Body of pancreas (tissue), 4 donors: ENCODE data around the gene SCIN. TPM values are rescaled to one million over a fixed set of nuclear protein-coding genes. Genes with fewer than 3 reads are reported as not detected.
"Not testable (repeated sequence)": the region's sequence is repeated elsewhere in the genome, so short reads cannot be mapped to it uniquely, and the experiment has no call there.

Experiments used
- ATAC-seq: fragments of 150-250 bp; one replicate; pipeline ENCODE4 v1.9.1; 2016
- DNase-seq, 4 donors: peaks; one replicate each; pipeline ENCODE4 v3.0.0-alpha.2; 2019
- H3K27ac ChIP-seq, 4 donors: fragments of 200-600 bp; sonication (generic); 1 replicate in 3 of 4; 2 replicates in 1 of 4; pipeline versions ENCODE4 v1.5.1 to v1.6.1; 2016 to 2019; ENCODE audit warnings: mild to moderate bottlenecking in 1 of 4, mixed read lengths in 1 of 4, moderate library complexity in 1 of 4
- H3K27me3 ChIP-seq, 2 donors: fragments of 200-600 bp; sonication (generic); one replicate each; pipeline ENCODE4 v1.6.0; 2016; ENCODE audit warnings: mild to moderate bottlenecking in 1 of 2
- H3K36me3 ChIP-seq, 2 donors: fragments of 200-600 bp; sonication (generic); replicated peaks in 1 of 2; 2 replicates each; pipeline ENCODE4 v1.5.1; 2016; ENCODE audit warnings: low read depth in 2 of 2; ENCODE audit not compliant: insufficient read depth in 1 of 2
- H3K4me1 ChIP-seq: fragments of 200-600 bp; sonication (generic); one replicate; pipeline ENCODE4 v1.6.0; 2016
- H3K4me3 ChIP-seq, 2 donors: fragments of 200-600 bp; sonication (generic); 1 replicate in 1 of 2; 2 replicates in 1 of 2; pipeline ENCODE4 v1.5.1; 2016 to 2019
- H3K9me3 ChIP-seq, 3 donors: fragments of 200-600 bp; sonication (generic); 1 replicate in 2 of 3; 2 replicates in 1 of 3; pipeline ENCODE4 v1.5.1; 2016
- CTCF ChIP-seq, 7 experiments: fragments of 450-650 bp in 4 of 7; fragments of 200-600 bp in 3 of 7; sonication (generic) in 3 of 7; IDR thresholded peaks; one replicate each; pipeline ENCODE4 v1.5.1; 2016 to 2019; ENCODE audit warnings: antibody characterized with exemption in 7 of 7
- POLR2A ChIP-seq, 3 donors: fragments of 450-650 bp; IDR thresholded peaks; one replicate each; pipeline ENCODE4 v1.6.1; 2016; ENCODE audit warnings: antibody characterized with exemption in 3 of 3, mild to moderate bottlenecking in 2 of 3
- WGBS, 2 donors: methylation state at CpG; one replicate each; pipeline ENCODE4 v1.1.5; 2017; 5-methylcytosine and 5-hydroxymethylcytosine counted together
- intact Hi-C: fragments of 100-400 bp; cut with DNase I; formaldehyde crosslinking; loops from one replicate; pipeline ENCODE4 v1.15.1; 2023
- total RNA-seq, 2 donors: library from RNA; depleted of rRNA; stranded (reverse); fragments of >200 nt; gene quantifications; one replicate each; pipeline ENCODE4 v1.1.0, GENCODE V29; 2016

Gene SCIN
- total RNA-seq, 2 donors from 2014 or later = 1.3 TPM; not detected in 1

GRCh38 chr7:12641196-12641595, 70.7 kb downstream of the SCIN start:
- H3K27me3 ChIP-seq = no peaks in the 10 kb centered on the region
- H3K4me1 ChIP-seq = peaks cover 5% of the 10 kb centered on the region
- intact Hi-C loops = loop anchor here (5.0 kb wide), 1 partner anchor 626 kb away; no protein-coding TSS in a partner anchor
- ATAC-seq = no peak
- no peak for TF ChIP-seq POLR2A (IDR thresholded peaks at IDR 0.05)
- TF ChIP-seq CTCF (IDR thresholded peaks at IDR 0.05) = no peak
- 51 to 78% methylated on average over 2 to 3 of the region's 3 CpGs for WGBS, 2 donors
- no peak for DNase-seq
- no peaks in the 10 kb centered on the region for H3K36me3 ChIP-seq
- H3K4me3 ChIP-seq = no peak overlapping the region
- H3K27ac ChIP-seq = no peak overlapping the region
- no peaks in the 10 kb centered on the region for H3K9me3 ChIP-seq

- WGBS, 2 donors = 76 to 86% methylated on average over 5 of the region's 5 CpGs
- H3K9me3 ChIP-seq = no peaks in the 10 kb centered on the region
- H3K4me1 ChIP-seq = peaks cover 5% of the 10 kb centered on the region
- H3K4me3 ChIP-seq = no peak overlapping the region
- ATAC-seq (no peak), DNase-seq (no peak)
- H3K27me3 ChIP-seq = no peaks in the 10 kb centered on the region
- no peak for TF ChIP-seq CTCF (IDR thresholded peaks at IDR 0.05)
- no peak for TF ChIP-seq POLR2A (IDR thresholded peaks at IDR 0.05)
- no peak overlapping the region for H3K27ac ChIP-seq
- intact Hi-C loops = loop anchor here (5.0 kb wide), 1 partner anchor 625 kb away; no protein-coding TSS in a partner anchor
- no peaks in the 10 kb centered on the region for H3K36me3 ChIP-seq
Observed at GRCh38 chr7:12642508-12642907, 72.0 kb downstream of the SCIN start.

GRCh38 chr7:12643001-12643643, 72.6 kb downstream of the SCIN start:
- Histone ChIP-seq H3K4me1 (peaks cover 4% of the 10 kb centered on the region), H3K36me3 (no peaks in the 10 kb centered on the region), H3K9me3 (no peaks in the 10 kb centered on the region), H3K27ac (no peak overlapping the region), H3K4me3 (no peak overlapping the region), H3K27me3 (no peaks in the 10 kb centered on the region)
- ATAC-seq (no peak), DNase-seq (no peak)
- intact Hi-C loops = loop anchor here (5.0 kb wide), 1 partner anchor 624 kb away; no protein-coding TSS in a partner anchor
- TF ChIP-seq POLR2A (IDR thresholded peaks at IDR 0.05) (no peak), CTCF (IDR thresholded peaks at IDR 0.05) (no peak)
- WGBS, 2 donors = 71 to 76% methylated on average over 3 of the region's 3 CpGs

GRCh38 chr7:12643644-12644043, 73.1 kb downstream of the SCIN start:
- Histone ChIP-seq H3K4me3 (no peak overlapping the region), H3K27ac (no peak overlapping the region), H3K36me3 (no peaks in the 10 kb centered on the region), H3K4me1 (no peaks in the 10 kb centered on the region), H3K27me3 (no peaks in the 10 kb centered on the region), H3K9me3 (no peaks in the 10 kb centered on the region)
- DNase-seq (no peak), ATAC-seq (no peak)
- TF ChIP-seq CTCF (IDR thresholded peaks at IDR 0.05) = no peak
- TF ChIP-seq POLR2A (IDR thresholded peaks at IDR 0.05) = no peak
- intact Hi-C loops = loop anchor here (5.0 kb wide), 1 partner anchor 624 kb away; no protein-coding TSS in a partner anchor
- WGBS, 2 donors = 73 to 90% methylated on average over 4 to 5 of the region's 5 CpGs

- H3K9me3 ChIP-seq, H3K4me3 ChIP-seq, H3K36me3 ChIP-seq, H3K27ac ChIP-seq, H3K4me1 ChIP-seq, H3K27me3 ChIP-seq, intact Hi-C loops, DNase-seq, ATAC-seq: not testable (repeated sequence)
- WGBS, 2 donors = 62 to 77% methylated on average over 6 of the region's 6 CpGs
Observed at GRCh38 chr7:12645212-12645611, 74.7 kb downstream of the SCIN start.
